ACHN (cell line): ENCODE measurements around the gene ADI1.
"Not testable (repeated sequence)": the region's sequence is repeated elsewhere in the genome, so short reads cannot be mapped to it uniquely, and the experiment has no call there.

Source experiments
- DNase-seq: peaks from one replicate; pipeline ENCODE4 v3.0.0-alpha.2; 2015
- in situ Hi-C: cut with HindIII; loops from 2 replicates; pipeline ENCODE4 v1.10.0; 2017; ENCODE audit warnings: low sequenced_read_pairs, low pct_ligation_motif_present, low pct_unique_long_range_greater_than_20kb

Gene ADI1

GRCh38 chr2:3457524-3458395 is 61.6 kb downstream of the ADI1 start:
- in situ Hi-C loops = no loop called here
- DNase-seq = no peak

- in situ Hi-C loops = no loop called here
- no peak for DNase-seq
Measured at GRCh38 chr2:3456125-3456524, 63.2 kb downstream of the ADI1 start.

- in situ Hi-C loops = no loop called here
- no peak for DNase-seq
Measured at GRCh38 chr2:3454802-3455201, 64.5 kb downstream of the ADI1 start.

- DNase-seq, in situ Hi-C loops: not testable (repeated sequence)
Measured at GRCh38 chr2:3454005-3454404, 65.3 kb downstream of the ADI1 start.

GRCh38 chr2:3453190-3453999 is 65.9 kb downstream of the ADI1 start:
- in situ Hi-C loops = no loop called here
- no peak for DNase-seq

- no peak for DNase-seq
- in situ Hi-C loops = no loop called here
Measured at GRCh38 chr2:3451926-3452671, 67.2 kb downstream of the ADI1 start.

GRCh38 chr2:3451169-3451568 is 68.2 kb downstream of the ADI1 start:
- DNase-seq = no peak
- in situ Hi-C loops = no loop called here

GRCh38 chr2:3450385-3451010 is 68.8 kb downstream of the ADI1 start:
- DNase-seq = no peak
- in situ Hi-C loops = no loop called here

- no peak for DNase-seq
- in situ Hi-C loops = no loop called here
Measured at GRCh38 chr2:3449936-3450335, 69.4 kb downstream of the ADI1 start.

GRCh38 chr2:3449086-3449485 is 70.2 kb downstream of the ADI1 start:
- in situ Hi-C loops = no loop called here
- DNase-seq = no peak

- in situ Hi-C loops, DNase-seq: not testable (repeated sequence)
Measured at GRCh38 chr2:3448441-3448911, 70.9 kb downstream of the ADI1 start.

- no peak for DNase-seq
- in situ Hi-C loops = no loop called here
Measured at GRCh38 chr2:3447789-3448317, 71.5 kb downstream of the ADI1 start.
